ENCODE results near the gene ARAF.
A peak's percentile ranks its signal among the peaks of the same experiment; 100 is the strongest.

ARAF gene

GRCh38 chrX:47564438-47565085, 3.6 kb downstream of the ARAF start:
- no peak for ATAC-seq

GRCh38 chrX:47566841-47567240, 5.8 kb downstream of the ARAF start:
- ATAC-seq: no peak

GRCh38 chrX:47568656-47569295, 7.8 kb downstream of the ARAF start:
- ATAC-seq: peak; percentile 35 to 36

- no peak for ATAC-seq
Observed at GRCh38 chrX:47570794-47571193, 9.8 kb downstream of the ARAF start.

DNA sequence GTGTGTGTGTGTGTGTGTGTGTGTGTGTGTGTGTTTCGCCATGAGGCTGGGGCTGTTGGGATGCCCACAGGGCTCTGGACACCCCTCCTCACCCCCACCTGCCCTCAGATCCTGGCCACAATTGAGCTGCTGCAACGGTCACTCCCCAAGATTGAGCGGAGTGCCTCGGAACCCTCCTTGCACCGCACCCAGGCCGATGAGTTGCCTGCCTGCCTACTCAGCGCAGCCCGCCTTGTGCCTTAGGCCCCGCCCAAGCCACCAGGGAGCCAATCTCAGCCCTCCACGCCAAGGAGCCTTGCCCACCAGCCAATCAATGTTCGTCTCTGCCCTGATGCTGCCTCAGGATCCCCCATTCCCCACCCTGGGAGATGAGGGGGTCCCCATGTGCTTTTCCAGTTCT, 10.2 kb downstream of the ARAF start:
- ATAC-seq: no peak

GRCh38 chrX:47571896-47572295, 10.9 kb downstream of the ARAF start:
- no peak for ATAC-seq

DNA sequence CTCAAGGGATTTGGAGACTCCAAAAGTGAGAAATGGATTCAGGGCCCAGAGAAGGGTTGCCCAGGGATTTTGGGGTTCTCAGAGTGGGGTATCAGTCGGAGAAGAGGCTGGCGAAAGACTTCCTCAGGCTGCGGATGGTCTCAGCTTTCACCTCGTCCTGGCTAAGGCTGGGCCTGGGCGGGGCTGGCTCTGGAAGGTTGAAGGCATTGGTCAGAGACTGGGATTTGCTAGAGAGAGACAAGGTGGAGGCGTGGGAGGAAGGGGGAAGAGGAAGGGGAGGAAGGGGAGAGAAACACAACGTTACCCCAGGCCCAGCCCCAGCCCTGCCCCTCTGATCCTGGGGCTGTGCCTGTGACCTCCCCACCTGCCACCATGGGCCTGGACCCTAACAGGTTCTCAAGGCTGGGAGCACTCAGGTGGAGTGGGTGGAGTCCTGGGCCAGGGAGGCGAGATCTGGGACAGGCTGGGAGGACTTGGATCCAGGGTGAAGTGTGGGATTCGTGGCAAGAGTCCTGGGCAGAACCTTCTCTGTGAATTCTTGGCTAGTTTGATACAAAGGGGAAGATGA, 11.9 kb downstream of the ARAF start:
- ATAC-seq: no peak

DNA sequence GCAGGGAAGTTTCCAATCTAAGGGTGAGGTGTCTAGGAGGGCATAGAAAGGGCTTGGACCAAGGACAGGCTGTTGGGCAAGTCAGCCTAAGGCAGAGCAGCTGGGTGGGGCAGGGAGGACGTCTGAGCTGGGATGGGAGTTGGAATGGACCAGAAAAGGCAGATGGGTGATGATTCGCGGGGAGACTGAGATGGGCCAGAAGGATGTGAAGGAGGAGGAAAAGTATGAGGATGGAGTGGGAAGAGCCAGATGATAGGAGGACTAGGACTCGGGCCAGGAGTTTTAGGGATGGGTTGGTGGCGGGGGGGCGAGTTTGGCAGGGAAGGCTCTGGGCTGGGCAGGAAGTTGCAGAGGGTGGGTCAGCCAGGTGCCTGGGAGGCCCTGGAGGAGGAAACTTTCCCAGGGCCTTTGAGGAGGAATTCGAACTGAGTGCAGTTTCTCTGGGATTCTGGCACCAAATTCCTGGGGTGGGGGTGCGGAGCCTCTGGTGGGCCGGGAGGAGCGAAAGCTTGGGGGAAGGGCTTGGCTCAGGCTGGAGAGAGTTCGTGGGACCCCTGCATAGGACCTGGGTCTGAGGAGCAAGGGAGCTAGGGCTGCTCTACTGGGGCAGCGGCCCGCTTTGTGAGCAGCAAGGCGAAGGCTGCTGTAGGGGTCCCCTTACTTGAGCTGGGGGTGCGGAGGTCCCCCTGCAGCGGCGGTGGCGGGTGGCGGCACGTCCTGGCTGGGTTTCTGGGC, 12.5 kb downstream of the ARAF start:
- no peak for ATAC-seq

- ATAC-seq: no peak
Observed at GRCh38 chrX:47574076-47574546, 13.1 kb downstream of the ARAF start.

GRCh38 chrX:47574547-47575301, 13.7 kb downstream of the ARAF start:
- no peak for ATAC-seq

DNA sequence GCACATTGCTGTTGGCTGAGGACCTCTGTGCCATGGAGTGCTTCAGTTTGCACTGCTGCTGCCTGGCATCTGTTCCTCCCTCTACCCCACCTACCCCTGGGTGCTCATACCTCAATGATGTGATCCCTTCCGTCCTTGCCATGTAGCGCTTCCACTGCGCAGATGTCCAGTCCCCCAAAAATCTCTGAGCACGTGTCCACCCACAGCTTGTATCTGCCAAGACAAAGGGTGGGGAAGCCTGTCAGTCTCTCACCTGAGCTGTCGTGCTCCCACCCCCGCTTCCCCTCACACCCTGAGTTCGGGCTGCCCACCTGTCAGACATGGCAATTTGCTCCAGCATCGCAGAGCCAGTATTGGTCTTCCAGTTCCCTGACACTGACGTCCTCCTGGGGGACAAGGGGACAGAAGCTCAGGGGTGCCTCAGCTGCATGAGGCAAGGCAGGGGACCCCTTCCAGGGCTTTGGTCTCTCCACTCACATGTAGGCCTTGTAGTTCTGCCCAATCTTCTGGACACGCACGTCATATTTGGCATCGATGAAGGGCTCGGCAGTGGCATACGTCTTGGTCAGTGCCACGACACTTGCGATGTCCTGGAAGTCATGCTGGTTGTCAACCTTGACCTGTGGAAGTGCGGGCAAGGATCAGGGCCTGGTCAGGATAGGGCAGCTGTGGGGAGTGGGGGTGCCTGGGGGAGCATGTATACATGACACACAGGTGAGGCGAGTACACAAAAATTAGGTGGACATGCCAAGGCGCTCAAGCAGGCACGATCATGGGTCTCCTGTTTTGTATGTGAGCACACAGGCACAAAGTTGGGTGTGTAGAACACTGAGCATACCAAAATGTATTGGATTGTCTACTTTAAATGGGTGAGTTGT, 15.3 kb downstream of the ARAF start:
- ATAC-seq: no peak

- ATAC-seq: no peak
Observed at GRCh38 chrX:47577424-47577823, 16.4 kb downstream of the ARAF start.

- no peak for ATAC-seq
Observed at GRCh38 chrX:47577901-47578300, 16.9 kb downstream of the ARAF start.

DNA sequence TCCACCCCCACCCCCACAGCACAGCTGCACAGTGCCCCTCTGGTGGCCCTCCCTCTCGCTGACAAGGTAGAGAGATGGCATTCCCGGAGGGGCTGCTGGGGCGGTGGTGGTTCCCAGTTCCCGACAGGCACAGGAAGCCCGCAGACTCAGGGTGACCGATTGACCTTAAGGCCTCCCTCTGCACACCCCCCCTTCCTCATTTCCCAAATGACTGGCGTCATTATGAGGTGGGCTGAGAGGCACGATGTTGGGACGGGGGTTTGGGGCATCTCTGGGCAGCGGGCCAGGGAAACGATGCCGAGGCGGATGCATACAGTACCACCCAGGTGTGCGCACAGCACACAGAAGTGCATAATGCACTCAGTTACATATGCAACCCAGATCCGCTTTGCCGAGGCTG, 17.7 kb downstream of the ARAF start:
- ATAC-seq: no peak

DNA sequence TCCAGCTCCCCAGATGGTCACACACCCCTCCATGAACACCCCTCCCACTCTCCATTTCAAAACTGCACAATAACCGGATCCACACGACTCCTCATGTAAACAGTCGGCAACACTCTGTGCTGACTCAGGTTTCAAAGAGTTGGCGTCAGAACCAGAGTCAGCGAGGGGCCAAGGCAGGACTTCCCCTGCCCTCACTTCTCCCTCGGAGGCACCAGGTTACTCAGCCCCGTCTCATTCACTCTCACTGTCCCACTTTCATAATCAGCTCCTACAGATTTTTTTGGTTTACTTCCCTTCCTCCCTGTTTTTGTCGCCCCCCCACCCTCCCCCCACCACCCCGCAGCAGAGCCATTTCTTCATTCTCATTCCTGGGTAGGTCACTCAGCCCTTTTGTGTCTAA, 18.5 kb downstream of the ARAF start:
- ATAC-seq: peak; percentile 76 to 82

- ATAC-seq: peak; percentile 84 to 85
Observed at GRCh38 chrX:47581731-47582647, 21.0 kb downstream of the ARAF start, which contains the start of gene TIMP1. Gene TIMP1, plus strand, starts transcription at chrX:47582436. Its CDS starts 980 bp downstream, at chrX:47583416.

DNA sequence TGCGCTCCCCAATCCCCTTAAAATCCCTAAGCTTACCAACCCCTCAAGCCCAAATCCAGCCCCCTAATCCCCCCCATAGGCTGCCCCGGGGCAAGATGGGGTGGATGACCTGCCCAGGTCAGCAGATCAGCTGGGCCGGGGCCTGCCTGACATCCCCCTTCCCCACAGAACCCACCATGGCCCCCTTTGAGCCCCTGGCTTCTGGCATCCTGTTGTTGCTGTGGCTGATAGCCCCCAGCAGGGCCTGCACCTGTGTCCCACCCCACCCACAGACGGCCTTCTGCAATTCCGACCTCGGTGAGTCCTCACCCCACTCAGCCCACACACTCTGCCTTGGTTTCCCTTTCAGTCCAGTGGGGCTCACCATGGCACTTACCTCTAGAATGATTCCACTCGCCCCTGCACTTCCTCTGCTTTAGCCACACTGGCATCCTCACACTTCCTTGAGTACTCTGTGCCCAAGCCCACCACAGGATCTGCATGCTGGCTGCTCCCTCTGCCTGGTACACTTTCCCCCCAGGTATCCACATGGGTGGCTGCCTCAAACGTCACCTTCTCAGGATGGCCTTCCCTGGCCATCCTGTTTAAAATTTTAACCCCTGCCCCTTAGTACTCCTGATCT, 22.3 kb downstream of the ARAF start:
- no peak for ATAC-seq

GRCh38 chrX:47584714-47585113, 23.7 kb downstream of the ARAF start:
- no peak for ATAC-seq

DNA sequence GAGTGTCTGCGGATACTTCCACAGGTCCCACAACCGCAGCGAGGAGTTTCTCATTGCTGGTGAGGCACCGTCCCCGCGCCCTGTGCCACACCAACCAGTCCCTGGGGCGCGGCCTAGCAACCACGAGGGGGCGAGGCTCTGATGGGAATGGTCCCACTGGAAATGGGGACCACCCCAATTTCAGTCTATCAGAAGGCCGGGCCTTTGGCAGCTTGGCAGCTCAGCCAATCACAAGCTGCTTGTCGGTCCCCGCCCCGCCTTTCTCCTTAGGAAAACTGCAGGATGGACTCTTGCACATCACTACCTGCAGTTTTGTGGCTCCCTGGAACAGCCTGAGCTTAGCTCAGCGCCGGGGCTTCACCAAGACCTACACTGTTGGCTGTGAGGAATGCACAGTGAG, 24.3 kb downstream of the ARAF start:
- ATAC-seq: no peak
